HG03432 (cell line): Measurements from ENCODE around the gene TADA2A.

Source experiments
- ATAC-seq: cut with Tn5 transposase; IDR thresholded peaks from one replicate; pipeline ENCODE4 v1.9.1; 2021; ENCODE audit warnings: mild to moderate bottlenecking, moderate library complexity; ENCODE audit not compliant: unreplicated experiment

TADA2A gene, protein sequence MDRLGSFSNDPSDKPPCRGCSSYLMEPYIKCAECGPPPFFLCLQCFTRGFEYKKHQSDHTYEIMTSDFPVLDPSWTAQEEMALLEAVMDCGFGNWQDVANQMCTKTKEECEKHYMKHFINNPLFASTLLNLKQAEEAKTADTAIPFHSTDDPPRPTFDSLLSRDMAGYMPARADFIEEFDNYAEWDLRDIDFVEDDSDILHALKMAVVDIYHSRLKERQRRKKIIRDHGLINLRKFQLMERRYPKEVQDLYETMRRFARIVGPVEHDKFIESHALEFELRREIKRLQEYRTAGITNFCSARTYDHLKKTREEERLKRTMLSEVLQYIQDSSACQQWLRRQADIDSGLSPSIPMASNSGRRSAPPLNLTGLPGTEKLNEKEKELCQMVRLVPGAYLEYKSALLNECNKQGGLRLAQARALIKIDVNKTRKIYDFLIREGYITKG

DNA sequence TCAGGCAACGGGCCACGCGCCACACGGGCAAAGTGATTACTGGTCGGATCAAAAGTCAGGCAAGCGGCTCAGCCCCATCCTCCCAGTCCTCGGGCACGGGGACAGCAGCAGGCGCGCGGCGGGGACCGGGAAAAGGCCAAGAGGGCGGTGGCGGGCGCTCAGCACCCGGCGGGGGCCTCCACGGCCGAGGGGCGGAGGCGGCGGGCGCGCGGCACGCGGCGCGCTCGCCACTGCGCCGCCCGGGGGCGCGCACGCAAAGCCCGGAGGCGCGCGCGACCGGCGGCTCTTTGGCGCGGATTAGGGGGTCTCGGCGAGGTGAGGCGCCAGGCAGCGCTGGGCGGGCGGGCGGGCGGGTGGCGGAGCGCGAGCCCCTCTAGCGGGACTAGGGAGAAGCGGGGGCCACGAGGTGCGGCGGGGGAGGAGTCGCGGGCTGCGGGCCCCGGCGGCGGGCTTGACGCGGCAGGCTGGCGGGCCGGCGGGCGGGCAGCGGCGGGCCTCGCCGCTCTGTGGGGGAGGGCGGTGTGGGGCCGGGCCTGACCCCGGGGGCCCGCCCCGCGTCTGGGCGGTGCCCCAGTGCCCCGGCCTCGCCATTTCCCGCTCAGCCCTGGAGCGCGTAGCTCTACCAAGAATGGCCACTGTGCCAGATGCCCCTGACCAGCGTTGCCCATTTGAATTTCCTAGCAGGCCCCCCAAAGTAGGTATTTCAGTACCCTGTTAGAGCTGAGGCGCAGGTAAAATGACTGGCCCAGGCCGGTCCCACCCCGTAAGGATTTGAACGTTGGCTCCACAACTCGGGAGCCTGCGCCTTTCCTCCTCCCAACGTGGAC, at the start of gene TADA2A, which contains the start of gene ACACA:
Gene TADA2A (plus strand): TSS at position 252 of the 827 bp plus-strand sequence. CDS start 4,480 bp downstream, outside the sequence.
Gene ACACA (minus strand): TSS at position 202 of the 827 bp plus-strand sequence. CDS start 537 bp downstream, outside the sequence.
- peak; percentile 82 for ATAC-seq

DNA sequence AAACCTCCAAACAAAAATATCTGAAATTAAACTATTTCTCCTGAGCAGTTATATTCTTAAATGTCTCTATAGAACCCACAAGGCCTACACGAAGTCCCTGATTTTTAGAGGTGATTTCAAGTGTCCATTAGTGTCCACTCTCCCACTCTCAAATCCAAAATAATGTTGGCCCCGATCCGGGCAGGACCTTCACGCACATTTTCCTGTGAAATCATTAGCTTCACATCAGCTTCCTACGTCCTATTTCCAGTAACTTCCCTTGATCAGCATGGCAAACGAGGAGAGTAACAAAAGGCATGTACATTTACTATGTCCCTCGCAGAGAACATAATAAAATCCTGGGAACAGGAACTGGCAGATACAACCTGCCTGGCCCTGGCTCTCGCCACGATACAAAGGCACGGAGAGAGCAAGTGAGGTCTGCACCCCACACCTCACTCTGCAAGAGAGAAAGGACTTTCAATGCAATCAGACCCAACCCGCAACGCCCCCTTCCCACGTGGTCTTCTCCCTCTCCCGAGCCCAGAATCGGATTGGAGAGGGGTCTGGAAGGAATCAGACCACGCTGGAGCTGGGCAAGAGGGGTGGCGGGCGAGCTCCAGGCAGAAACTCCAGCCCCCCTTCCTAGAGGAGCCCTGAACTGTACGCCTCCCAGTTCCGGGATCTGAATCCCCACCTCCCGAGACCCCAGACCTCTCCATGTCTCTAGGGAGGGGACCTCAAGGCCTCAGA, 48.4 kb upstream of the TADA2A start:
- peak; percentile 15 for ATAC-seq

DNA sequence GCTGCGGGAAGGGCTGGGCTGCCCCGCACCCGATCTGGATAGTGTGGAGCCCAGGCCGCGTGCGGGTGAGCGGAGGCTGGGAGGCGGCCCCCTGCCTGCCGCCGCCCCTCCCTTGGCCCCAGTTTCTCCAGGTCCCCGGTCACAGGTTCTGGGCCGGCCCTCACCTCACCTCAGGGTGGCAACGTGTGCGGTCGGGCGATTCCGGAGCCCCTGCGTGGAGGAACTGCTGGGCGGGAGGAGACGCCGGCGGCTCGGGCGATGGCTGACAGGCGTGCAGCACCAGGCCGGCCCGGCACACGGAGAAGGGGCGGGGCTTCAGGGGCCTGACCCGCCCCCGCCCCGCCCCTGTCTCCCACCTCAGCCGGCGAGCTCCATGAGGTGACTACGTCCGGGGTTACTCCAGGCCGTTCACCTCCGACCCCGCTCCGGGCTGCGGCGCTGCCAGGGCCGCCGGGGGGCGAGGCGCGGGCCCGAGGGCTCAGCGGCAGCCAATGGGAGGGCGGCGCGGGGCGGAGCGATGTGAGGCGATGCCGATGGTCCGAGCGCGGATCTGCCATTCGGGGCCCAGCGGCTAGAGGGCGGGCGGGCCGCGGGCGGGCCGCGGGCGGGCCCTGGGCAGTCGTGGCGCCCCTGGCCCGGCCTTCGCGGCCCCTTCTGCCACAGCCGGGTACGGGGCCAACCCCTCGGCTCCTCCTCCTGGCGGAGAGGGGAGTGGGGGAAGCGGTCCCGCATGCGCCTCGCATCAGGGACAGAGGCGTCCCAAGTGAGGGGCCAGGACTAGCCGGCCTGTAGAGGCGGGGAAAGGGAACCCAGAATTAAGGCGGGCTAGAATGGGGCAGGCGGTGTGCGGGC, 47.6 kb upstream of the TADA2A start:
- ATAC-seq: peak; percentile 94

DNA sequence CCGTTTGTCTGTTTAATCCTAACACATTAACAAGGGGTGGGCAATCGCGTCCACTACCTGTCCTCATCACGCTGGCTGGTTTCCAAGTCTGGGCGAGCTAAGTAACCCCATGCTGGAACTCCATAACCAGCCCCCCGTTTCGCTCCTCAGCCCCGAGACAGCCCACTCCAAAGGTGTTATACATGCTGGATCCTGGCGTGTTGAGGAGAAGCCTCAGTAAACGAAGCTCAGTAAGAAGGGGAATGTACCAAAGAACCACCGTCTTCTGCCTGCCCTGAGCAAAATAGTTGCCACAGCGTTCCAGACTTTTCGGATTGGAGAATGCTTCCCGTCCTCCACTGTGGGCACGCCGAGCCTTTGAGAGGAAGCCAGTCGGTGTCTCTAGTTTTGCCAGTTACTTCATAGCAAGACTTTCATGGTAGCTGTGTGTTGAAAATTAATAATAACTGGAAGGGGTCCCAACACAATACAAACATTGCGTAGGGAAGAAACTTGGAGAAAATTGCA, 47.0 kb upstream of the TADA2A start:
- no peak for ATAC-seq

DNA sequence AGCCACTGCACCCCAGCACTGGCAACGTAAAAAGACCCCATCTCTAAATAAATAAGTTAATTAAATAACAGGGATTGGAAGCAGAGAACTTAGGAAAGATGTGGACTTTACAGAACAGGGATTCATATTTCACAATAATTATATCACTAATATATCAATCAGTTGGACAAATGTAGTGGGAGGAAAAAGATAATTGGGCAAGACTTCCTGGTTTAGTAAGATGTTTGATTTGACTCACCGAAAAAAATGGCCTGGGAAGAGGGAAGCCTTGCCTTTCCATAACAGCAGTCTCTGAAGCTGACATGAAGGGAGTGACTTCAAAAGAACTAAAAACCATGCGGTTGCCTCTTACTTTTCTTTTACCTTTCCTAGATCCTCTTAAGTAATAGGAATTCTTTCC, 46.1 kb upstream of the TADA2A start:
- ATAC-seq: no peak

DNA sequence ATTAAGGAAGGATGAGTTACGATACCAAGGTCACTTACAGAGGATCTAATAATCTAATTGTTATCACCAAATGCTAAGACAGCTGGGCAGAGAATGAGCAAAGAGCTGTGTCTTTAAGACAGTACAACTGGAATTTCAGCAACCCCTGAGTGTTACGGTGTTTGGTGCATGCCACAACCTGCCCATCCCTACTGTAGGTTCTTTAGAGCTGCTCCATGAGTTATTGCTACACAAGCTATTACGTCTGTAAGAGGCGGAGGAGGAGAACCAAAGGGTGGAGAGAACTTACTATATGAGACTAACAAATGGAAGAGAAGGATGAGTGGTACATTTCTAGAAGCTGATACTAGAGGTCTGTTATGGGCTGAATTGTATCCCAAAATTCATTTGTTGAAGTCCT, 45.1 kb upstream of the TADA2A start:
- ATAC-seq: no peak

DNA sequence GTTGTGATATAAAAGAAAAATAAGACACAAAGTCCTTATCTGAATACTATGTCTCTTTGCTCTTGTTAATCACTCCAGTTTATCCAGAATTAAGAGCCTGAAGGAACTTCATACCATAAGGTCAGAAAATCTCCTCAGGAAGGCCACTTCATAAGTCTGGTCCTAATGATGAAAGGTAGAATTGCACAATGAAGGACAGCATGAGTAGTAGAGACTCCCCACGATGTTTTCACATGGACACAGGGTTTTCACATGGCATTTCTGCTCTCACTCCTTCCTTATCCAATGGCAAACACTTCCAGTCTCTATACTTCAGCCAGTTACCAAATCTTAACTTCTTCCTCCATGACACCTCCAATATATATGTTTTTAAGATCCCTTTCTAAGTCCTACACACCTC, 41.1 kb upstream of the TADA2A start:
- ATAC-seq: no peak

DNA sequence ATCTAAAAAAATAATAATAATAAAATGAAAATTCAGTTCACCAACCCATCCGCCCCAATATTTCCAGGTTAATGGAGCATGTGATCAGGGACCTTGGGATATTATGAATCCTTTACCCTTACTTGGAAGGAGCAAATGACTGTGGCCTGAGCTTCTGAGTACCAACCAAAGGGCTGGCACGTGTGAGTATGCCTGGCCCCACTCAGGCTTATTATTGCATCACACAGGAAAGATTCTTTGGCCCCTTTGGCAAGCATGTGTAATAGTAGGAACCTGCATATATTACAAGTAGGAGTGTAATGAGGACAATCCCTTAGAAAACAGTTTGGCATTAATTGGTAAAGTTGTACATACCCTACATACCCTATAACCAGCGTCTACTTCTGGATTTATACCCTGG, 38.1 kb upstream of the TADA2A start:
- no peak for ATAC-seq

DNA sequence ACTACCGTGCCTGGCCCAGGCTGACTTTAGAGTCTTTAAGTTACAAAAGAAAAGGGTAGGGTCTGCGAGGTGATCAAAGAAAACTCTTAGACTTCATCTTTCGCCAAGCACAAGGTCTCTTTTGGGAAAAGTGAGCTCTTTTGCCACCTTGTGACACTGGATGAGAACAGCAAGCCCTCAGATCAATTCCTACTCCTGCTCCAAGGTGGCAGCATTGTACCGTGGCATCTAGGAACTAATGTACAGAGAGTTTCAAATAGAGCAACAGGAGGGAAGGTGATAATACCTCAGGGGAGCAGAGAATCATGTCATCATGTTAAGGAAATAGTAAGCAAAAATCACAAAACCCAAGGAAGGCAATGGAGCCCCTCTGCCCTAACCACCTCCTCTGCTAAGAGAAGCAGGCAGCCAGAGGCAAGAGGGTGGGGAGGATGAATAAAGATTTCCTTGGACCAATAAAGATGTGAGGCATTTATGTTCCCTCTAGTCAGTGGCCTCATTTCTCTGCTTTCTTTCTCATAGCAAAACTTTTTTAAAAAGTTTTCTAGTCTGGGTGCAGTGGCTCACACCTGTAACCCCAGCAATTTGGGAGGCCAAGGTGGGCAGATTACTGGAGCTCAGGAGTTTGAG, 33.0 kb upstream of the TADA2A start:
- ATAC-seq: no peak

DNA sequence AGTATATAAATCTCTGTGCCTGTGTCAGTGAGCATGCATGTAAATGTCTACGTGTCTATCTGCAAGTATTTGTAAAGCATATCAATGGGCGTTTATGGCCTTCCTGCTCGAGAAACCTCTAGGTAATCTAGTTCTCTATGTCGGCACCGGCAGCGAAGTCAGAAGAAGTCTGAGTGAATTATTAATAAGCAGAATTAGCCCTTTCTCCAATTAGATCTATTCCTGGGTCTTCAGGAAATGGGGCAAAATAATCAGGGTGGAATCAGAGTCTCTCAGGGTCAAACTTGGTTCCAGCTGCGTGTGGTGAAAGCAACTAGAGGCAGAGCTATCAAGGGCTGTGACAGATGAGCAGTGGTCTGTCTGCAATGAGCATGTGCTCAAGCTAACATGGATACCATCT, 31.0 kb upstream of the TADA2A start, which contains the start of gene C17orf78:
Gene C17orf78 (plus strand): TSS at position 280 of the 400 bp plus-strand sequence. CDS start 108 bp downstream, at position 388.
- no peak for ATAC-seq

DNA sequence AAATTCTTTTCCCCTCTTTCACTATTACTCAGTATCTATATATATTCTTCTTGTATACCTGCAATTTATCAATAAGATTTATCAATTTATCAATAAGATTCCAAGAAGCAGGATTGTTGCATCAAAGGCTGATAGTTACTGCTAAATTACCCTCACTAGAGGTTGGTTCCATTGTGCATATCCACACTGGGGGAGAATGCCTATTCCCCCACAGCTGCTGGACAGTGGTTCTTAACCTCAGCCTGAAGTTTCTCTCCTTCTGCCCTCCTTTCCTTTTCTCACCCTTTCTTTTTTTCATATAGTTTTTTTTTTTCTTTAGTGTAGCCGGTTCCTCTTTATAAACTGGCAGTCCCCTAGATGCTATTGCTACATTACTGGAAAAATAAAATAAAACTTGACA, 24.6 kb upstream of the TADA2A start:
- no peak for ATAC-seq

DNA sequence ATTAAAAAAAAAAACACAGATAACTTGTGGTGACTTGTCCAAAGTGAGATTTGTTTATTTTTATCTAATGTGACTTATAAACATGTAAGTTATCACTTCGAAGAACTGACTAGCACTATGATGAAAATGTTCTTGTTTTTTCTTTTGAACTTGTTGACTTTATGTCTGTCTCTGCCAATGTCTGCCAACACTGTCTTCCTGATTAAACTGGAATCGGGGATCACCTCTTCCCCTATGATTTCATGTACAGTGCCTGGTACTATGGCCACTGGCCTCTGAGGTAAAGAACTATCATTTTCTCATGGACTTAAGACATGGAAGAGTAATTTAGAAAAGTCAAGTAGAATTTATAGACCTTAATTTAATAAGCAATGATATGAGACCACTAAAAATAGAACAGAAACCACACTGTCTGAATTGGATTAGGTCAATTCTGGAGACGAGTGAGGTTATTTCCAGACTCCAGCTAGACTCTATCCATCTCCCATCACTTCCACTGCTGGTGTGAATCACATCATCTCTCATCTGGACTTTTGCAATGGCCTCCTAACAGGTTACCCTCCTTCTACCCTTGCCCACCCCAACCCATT, 22.0 kb upstream of the TADA2A start:
- ATAC-seq: no peak

DNA sequence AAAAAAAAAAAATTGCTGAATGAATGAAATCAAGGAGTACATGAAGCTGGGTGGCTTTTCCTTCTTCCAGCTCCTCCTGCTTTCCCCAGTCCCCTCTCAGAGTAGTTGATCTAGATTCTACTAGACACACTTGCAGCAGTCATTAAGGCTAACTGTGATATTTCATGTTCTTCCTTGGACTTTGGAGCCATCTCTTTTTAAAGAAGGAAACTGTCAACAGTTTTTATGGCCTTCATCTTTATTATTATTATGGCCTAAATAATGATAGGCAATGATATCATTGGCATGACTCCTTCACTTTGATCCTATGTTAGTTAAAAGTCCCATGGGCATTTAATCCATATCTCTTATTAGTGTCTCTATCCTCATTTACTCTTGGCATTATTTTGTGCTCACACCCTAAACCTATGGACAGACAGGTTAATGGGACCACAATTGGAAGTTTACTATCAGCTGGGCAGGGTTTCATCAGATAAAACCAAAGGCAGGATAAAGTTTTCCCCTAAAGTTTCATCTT, 21.2 kb upstream of the TADA2A start:
- no peak for ATAC-seq

DNA sequence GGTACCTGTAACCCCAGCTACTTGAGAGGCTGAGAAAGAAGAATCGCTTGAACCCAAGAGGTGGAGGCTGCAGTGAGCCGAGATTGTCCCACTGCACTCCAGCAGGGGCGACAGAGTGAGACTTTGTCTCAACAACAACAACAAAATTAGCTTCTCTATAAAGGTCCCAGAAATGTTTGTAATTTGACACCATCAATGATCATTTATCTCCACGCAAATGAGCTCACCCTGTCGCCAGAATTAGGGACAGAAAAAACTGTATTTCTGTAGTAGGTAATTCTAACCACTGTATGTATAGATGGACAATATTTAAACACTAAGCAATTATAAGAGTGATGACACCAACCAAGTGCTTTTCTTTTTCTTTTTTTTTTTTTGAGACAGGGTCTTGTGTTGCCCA, 20.2 kb upstream of the TADA2A start:
- no peak for ATAC-seq

DNA sequence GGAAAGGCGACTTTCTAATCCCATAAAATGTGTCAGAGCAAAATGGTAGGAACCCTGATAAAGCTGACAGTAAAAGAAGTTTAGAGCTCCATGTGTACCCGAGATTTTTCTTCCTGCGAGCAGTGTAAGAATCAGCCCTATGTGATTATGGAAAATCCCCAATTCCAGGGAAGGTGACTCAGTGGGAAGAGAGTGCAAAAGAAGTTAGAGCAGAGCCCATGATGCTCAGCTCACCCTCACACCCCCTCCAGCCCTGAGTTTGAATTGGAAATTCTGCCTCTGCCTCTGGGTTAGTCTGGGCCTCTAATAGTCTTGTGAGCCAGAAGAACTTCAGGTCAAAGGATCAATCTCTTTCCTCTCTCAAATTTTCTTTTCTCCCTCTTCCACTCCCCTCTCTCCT, 18.4 kb upstream of the TADA2A start:
- ATAC-seq: no peak

DNA sequence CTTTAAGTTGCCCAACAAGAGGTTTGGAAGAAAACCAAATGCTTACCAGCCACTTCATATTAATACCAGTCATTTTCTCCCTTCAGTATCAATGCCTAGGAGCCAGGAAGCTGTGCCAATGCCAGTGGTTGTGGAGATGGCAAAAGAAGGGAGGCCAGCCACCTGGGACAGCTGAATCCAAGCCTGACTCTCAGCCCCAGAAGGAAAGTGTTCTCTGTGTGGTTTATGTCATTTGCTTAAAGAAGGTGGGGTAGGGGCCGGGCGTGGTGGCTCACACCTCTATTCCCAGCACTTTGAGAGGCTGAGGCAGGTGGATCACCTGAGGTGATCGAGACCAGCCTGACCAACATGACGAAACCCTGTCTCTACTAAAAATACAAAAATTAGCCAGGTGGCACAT, 17.5 kb upstream of the TADA2A start:
- ATAC-seq: no peak

DNA sequence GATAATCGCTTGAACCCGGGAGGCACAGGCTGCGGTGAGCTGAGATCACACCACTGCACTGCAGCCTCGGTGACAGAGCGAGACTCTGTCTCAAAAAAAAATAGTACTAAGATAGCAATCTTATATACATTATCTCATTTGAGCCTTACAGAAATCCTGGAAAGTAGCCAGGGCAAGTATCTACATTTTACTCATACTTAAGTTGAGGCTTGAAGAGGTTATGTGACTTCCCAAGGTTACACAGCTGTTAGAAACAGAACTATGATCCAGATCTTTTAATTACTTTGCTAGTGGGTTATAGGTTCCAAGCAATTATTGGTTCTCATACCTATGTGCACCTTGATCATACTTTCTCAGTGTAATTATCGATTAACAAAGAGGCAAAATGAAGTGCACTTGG, 15.5 kb upstream of the TADA2A start:
- no peak for ATAC-seq

DNA sequence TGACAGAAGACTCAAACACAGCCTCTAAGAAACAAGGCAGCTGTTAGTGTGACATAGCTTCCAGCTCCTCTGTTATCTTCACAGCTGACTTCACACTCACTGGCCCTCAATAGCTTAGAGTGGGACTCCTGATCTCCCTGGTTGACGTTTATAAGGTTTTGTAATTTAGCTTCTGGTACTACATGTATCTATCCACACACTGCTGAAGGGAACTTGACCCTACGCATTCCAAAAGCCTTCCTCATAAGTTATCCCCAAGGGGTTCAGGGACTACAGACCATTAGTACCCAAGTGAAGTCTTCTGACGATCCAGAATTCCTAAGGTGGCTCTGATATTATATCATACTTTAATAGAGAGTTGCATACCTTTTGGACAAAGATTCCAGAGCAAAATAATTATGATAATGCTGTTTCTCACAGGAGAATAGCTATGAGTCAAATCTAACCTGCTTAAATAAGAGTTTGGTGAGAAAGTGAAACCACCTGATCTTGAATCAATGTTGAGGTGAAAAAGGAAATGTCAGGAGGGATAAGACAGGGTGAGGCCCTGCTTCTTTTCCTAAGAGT, 14.6 kb upstream of the TADA2A start:
- ATAC-seq: peak; percentile 51

DNA sequence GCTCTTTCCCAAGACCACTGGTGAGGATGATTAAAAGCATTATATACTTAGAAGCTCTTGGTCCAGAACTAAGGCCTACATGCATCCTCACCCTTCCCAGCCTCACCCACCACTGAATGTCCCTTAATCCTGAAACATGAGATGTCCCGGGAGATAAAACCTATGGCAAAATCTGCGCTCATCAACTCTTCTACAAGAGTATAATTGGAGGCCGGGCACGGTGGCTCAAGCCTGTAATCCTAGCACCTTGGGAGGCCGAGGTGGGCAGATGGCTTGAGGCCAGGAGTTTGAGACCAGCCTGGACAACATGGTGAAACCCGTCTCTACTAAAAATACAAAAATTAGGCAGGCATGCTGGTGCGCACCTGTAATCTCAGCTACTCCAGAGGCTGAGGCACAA, 13.3 kb upstream of the TADA2A start:
- no peak for ATAC-seq
